ENCODE measurements around the gene SEZ6L.

DNA sequence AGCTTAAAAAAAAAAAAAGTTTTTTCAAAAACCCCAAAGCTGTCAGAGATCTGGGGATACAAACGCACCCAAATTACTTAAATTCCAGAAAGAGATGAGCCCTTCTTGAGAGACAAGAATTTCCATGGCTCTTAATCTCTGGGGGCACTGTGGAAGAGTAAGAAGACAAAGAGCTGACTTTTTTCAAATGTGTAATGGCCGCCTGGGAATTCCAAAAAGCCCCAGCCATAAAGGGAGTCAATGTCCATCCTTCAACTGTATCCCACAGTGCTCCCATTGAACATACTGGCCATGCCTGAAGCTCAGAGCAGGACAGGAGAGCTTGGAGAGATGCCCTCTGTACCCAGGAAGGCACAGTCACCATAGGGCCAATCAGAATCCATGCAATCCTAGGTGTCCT is 222.4 kb downstream of the SEZ6L start:
- TF ChIP-seq CTCF (IDR thresholded peaks at IDR 0.05; ENCODE audit: insufficient read depth, low read depth, low read length), result no peak
- no peak for TF ChIP-seq EZH2 (IDR thresholded peaks at IDR 0.05; ENCODE audit: insufficient read depth, low read length)
